HEK293 (cell line): ENCODE measurements around the gene EMC6.

Experiments used
- CTCF ChIA-PET: fragments of 350-600 bp; formaldehyde crosslinking; extraction: SDS; loops from one replicate; lab custom pipeline; 2021; ENCODE audit warnings: antibody characterized with exemption; lab: Yijun Ruan, JAX
- POLR2A ChIA-PET: fragments of 300-600 bp; formaldehyde crosslinking; extraction: SDS; loops from one replicate; lab custom pipeline; 2020; ENCODE audit warnings: antibody characterized with exemption, inconsistent platforms; lab: Yijun Ruan, JAX
- H3K27ac ChIP-seq: fragments of 200-500 bp; sonication (Bioruptor generic); 2 replicates; pipeline ENCODE4 v1.5.1; 2014; ENCODE audit warnings: low read depth, low read length, control low read depth, inconsistent platforms; ENCODE audit errors: extremely low read depth
- H3K36me3 ChIP-seq, 2 experiments: fragments of 200-500 bp in 1 of 2; sonication (Bioruptor generic) in 1 of 2; 1 replicate in 1 of 2; 2 replicates in 1 of 2; pipeline ENCODE4 v1.5.1; 2014 to 2017; ENCODE audit warnings: inconsistent platforms in 2 of 2, low read length in 2 of 2; ENCODE audit not compliant: control insufficient read depth in 2 of 2, insufficient read depth in 1 of 2
- H3K4me1 ChIP-seq: fragments of 200-500 bp; sonication (Bioruptor generic); 2 replicates; pipeline ENCODE4 v1.5.1; 2014; ENCODE audit warnings: mild to moderate bottlenecking, low read length, inconsistent platforms; ENCODE audit not compliant: control insufficient read depth, insufficient read depth
- H3K4me3 ChIP-seq: 2 replicates; pipeline ENCODE4 v1.5.1; 2011; ENCODE audit warnings: low read depth, mild to moderate bottlenecking, control low read depth, low read length, moderate library complexity
- H3K9me3 ChIP-seq: fragments of 200-500 bp; sonication (Bioruptor generic); 2 replicates; pipeline ENCODE4 v1.5.1; 2014; ENCODE audit warnings: low read depth, low read length, inconsistent platforms; ENCODE audit not compliant: control insufficient read depth, insufficient read depth
- BCL11B ChIP-seq: fragments of 450-650 bp; formaldehyde crosslinking; IDR thresholded peaks from 2 replicates; pipeline ENCODE4 v1.5.1; 2016; ENCODE audit warnings: low read depth, missing biosample characterization, missing genetic modification characterization
- FEZF1 ChIP-seq: fragments of 450-650 bp; formaldehyde crosslinking; IDR thresholded peaks from 2 replicates; pipeline ENCODE4 v1.5.1; 2016; ENCODE audit warnings: missing biosample characterization, missing genetic modification characterization
- SCRT1 ChIP-seq: fragments of 450-650 bp; formaldehyde crosslinking; IDR thresholded peaks from 2 replicates; pipeline ENCODE4 v1.5.1; 2016; ENCODE audit warnings: missing biosample characterization, missing genetic modification characterization, borderline replicate concordance
- SP2 ChIP-seq: fragments of 450-650 bp; formaldehyde crosslinking; IDR thresholded peaks from 2 replicates; pipeline ENCODE4 v1.5.1; 2016; ENCODE audit warnings: missing biosample characterization, missing genetic modification characterization
- TSHZ1 ChIP-seq: fragments of 450-650 bp; formaldehyde crosslinking; IDR thresholded peaks from 2 replicates; pipeline ENCODE4 v1.5.1; 2016; ENCODE audit warnings: missing biosample characterization, missing genetic modification characterization, borderline replicate concordance
- ZBTB7A ChIP-seq: fragments of 450-650 bp; formaldehyde crosslinking; IDR thresholded peaks from 2 replicates; pipeline ENCODE4 v1.5.1; 2016; ENCODE audit warnings: low read depth, missing biosample characterization, missing genetic modification characterization
- ZNF121 ChIP-seq: fragments of 450-650 bp; formaldehyde crosslinking; IDR thresholded peaks from 2 replicates; pipeline ENCODE4 v1.5.1; 2016; ENCODE audit warnings: missing biosample characterization, missing genetic modification characterization
- ZNF239 ChIP-seq: fragments of 450-650 bp; formaldehyde crosslinking; IDR thresholded peaks from 2 replicates; pipeline ENCODE4 v1.5.1; 2016; ENCODE audit warnings: missing biosample characterization, missing genetic modification characterization
- ZNF280D ChIP-seq: fragments of 450-650 bp; formaldehyde crosslinking; IDR thresholded peaks from 2 replicates; pipeline ENCODE4 v1.5.1; 2016; ENCODE audit warnings: missing biosample characterization, missing genetic modification characterization
- ZNF335 ChIP-seq: fragments of 450-650 bp; formaldehyde crosslinking; conservative IDR thresholded peaks from 2 replicates; pipeline ENCODE4 v1.5.1; 2016; ENCODE audit warnings: missing biosample characterization, missing genetic modification characterization
- ZNF341 ChIP-seq: fragments of 450-650 bp; formaldehyde crosslinking; IDR thresholded peaks from 2 replicates; pipeline ENCODE4; 2016; ENCODE audit warnings: low read depth, missing biosample characterization, missing genetic modification characterization
- ZNF366 ChIP-seq: fragments of 450-650 bp; formaldehyde crosslinking; conservative IDR thresholded peaks from 2 replicates; pipeline ENCODE4 v1.5.1; 2016; ENCODE audit warnings: missing biosample characterization, missing genetic modification characterization
- ZNF423 ChIP-seq: fragments of 450-650 bp; formaldehyde crosslinking; IDR thresholded peaks from 2 replicates; pipeline ENCODE4 v1.5.1; 2016; ENCODE audit warnings: missing biosample characterization, missing genetic modification characterization
- ZNF518A ChIP-seq: fragments of 450-650 bp; formaldehyde crosslinking; conservative IDR thresholded peaks from 2 replicates; pipeline ENCODE4 v1.5.1; 2016; ENCODE audit warnings: low read depth, missing biosample characterization, missing genetic modification characterization
- ZNF600 ChIP-seq: fragments of 450-650 bp; formaldehyde crosslinking; IDR thresholded peaks from 2 replicates; pipeline ENCODE4 v1.5.1; 2016; ENCODE audit warnings: missing biosample characterization, missing genetic modification characterization
- ZNF623 ChIP-seq: fragments of 450-650 bp; formaldehyde crosslinking; IDR thresholded peaks from 2 replicates; pipeline ENCODE4 v1.5.1; 2016; ENCODE audit warnings: missing biosample characterization, missing genetic modification characterization
- ZNF629 ChIP-seq: fragments of 450-650 bp; formaldehyde crosslinking; IDR thresholded peaks from 2 replicates; pipeline ENCODE4 v1.5.1; 2017; ENCODE audit warnings: missing biosample characterization, missing genetic modification characterization
- ZNF664 ChIP-seq: fragments of 450-650 bp; formaldehyde crosslinking; IDR thresholded peaks from 2 replicates; pipeline ENCODE4 v1.5.1; 2016; ENCODE audit warnings: missing biosample characterization, missing genetic modification characterization
- ZNF701 ChIP-seq: fragments of 450-650 bp; formaldehyde crosslinking; IDR thresholded peaks from 2 replicates; pipeline ENCODE4 v1.5.1; 2016; ENCODE audit warnings: missing biosample characterization, missing genetic modification characterization
- ZSCAN16 ChIP-seq: fragments of 450-650 bp; formaldehyde crosslinking; IDR thresholded peaks from 2 replicates; pipeline ENCODE4 v1.5.1; 2016; ENCODE audit warnings: missing biosample characterization, missing genetic modification characterization
- TF ChIP-seq, protein P1 (sequence below): fragments of 450-650 bp; formaldehyde crosslinking; IDR thresholded peaks from 2 replicates; pipeline ENCODE4 v1.5.1; 2016; ENCODE audit warnings: missing biosample characterization, missing genetic modification characterization

Gene EMC6

DNA sequence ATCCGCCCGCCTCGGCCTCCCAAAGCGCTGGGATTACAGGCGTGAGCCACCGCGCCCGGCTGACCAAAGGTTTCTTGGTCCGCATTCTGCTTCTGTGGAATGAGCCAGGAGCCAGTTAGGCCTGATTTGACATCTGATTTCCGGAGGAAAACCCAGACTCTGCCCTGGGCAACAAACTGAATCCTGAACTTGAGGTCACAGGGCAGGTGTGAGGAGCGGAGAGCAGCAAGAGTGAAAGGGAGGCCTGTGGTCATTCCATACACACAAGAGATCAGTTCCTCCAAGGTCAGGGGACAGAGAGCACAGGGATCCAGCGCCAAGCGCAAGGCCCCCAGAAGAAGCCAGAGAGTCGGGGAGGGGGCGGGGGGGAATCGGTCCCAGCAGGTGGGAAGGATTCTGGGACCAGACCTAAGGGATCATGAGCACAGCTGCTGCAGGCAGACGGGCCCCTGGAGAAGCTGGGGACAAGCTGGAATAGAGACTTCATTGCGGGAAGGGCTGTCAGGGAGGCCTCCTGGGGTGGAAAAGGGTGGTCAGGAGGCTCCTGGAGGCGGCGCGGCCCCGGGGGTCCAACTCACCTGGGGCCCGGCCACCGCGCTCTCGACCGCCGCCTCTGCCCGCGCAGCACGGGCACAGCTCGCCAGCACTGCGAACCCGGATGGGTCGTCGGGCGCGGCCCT is 33.0 kb upstream of the EMC6 start (continued):
- TF ChIP-seq ZNF341 (no peak), ZNF280D (tag by site-specific recombination) (no peak), ZNF366 (tag by site-specific recombination) (no peak), ZNF121 (no peak), BCL11B (peak; percentile 66; the same call in 1 of the 2 replicates), ZNF423 (tag by site-specific recombination) (peak; percentile 55; the same call in 1 of the 2 replicates), ZSCAN16 (no peak), ZNF701 (tag by site-specific recombination) (no peak), ZNF623 (tag by site-specific recombination) (no peak), FEZF1 (no peak)
- TF ChIP-seq, protein P1, sequence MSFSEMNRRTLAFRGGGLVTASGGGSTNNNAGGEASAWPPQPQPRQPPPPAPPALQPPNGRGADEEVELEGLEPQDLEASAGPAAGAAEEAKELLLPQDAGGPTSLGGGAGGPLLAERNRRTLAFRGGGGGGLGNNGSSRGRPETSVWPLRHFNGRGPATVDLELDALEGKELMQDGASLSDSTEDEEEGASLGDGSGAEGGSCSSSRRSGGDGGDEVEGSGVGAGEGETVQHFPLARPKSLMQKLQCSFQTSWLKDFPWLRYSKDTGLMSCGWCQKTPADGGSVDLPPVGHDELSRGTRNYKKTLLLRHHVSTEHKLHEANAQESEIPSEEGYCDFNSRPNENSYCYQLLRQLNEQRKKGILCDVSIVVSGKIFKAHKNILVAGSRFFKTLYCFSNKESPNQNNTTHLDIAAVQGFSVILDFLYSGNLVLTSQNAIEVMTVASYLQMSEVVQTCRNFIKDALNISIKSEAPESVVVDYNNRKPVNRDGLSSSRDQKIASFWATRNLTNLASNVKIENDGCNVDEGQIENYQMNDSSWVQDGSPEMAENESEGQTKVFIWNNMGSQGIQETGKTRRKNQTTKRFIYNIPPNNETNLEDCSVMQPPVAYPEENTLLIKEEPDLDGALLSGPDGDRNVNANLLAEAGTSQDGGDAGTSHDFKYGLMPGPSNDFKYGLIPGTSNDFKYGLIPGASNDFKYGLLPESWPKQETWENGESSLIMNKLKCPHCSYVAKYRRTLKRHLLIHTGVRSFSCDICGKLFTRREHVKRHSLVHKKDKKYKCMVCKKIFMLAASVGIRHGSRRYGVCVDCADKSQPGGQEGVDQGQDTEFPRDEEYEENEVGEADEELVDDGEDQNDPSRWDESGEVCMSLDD = no peak

GRCh38 chr17:3636154-3636907 is 32.3 kb upstream of the EMC6 start, which contains the start of the genes CTNS and SHPK:
Gene CTNS, plus strand, starts transcription at chr17:3636760. Its CDS starts 3,447 bp downstream, at chr17:3640207.
Gene SHPK, minus strand, starts transcription at chr17:3636250. Its CDS starts 31 bp downstream, at chr17:3636219.
- Histone ChIP-seq H3K9me3 (no peaks in the 10 kb centered on the region), H3K27ac (peak within 1 kb of the TSS; percentile 83), H3K36me3 (peaks cover 4 to 26% of the 10 kb centered on the region in 2 experiments; a peak in 2 of 3 replicates), H3K4me1 (peaks cover 2% of the 10 kb centered on the region), H3K4me3 (peak within 1 kb of the TSS; percentile 96)
- ChIA-PET CTCF (interaction anchor here (0.6 to 1.4 kb wide), 6 partner anchors 10 to 797 kb away, joined by 3 to 5 read pairs (median 4); no protein-coding TSS in a partner anchor), POLR2A (interaction anchor here (0.5 to 3.8 kb wide), 33 partner anchors 9 to 911 kb away, joined by 3 to 75 read pairs (median 4); partner anchors contain the start of genes EMC6, HASPIN, NCBP3 and TAX1BP3)
- TF ChIP-seq ZNF629 (tag by site-specific recombination) = peak; percentile 69
- peak; percentile 93 for TF ChIP-seq ZNF335 (tag by site-specific recombination)
- peak; percentile 61; the same call in 1 of the 2 replicates for TF ChIP-seq ZBTB7A (tag by site-specific recombination)
- TF ChIP-seq SP2 (tag by site-specific recombination) = peak; percentile 99
- peak; percentile 8; the same call in 1 of the 2 replicates for TF ChIP-seq TSHZ1 (tag by site-specific recombination)
- TF ChIP-seq ZNF518A = 0 out of 2 replicates have a peak, but pooled peaks have one; percentile 18
- no peak for TF ChIP-seq ZNF239 (tag by site-specific recombination)
- no peak for TF ChIP-seq ZNF664
- peak; percentile 90 for TF ChIP-seq ZNF600
- no peak for TF ChIP-seq SCRT1 (tag by site-specific recombination)
